ENCODE results near the gene ARMC12. TPM values are rescaled to one million over a fixed set of nuclear protein-coding genes. Genes with fewer than 3 reads are reported as not detected.

ARMC12 gene
- polyA plus RNA-seq, 2 of the 4 experiments (the other 2 are of a cell fraction) = 0.44 to 0.88 TPM

- no peaks in the 10 kb centered on the region for H3K9me3 ChIP-seq
- H3K4me2 ChIP-seq = no peak overlapping the region
- FAIRE-seq (no peak), DNase-seq (ENCODE audit: low read depth in 1 of 2, low spot score in 1 of 2) (no peak), ATAC-seq (no peak)
- ChIA-PET CTCF (interaction anchor here (2.3 kb wide), 1 partner anchor 25 kb away, joined by 10 read pairs; the partner anchor contains the start of gene ARMC12), POLR2A (no interaction called here)
- 92% methylated on average over 7 of the region's 7 CpGs for WGBS (ENCODE audit: missing lambda C conversion rate)
- H3K27ac ChIP-seq = no peak overlapping the region; a peak in 1 of 6 replicates
- no peak overlapping the region for H3K4me3 ChIP-seq
- H3K4me1 ChIP-seq = no peaks in the 10 kb centered on the region
- TF ChIP-seq CTCF (IDR thresholded peaks at IDR 0.05) = no peak
- TF ChIP-seq CEBPB (IDR thresholded peaks at IDR 0.05) = no peak
- TF ChIP-seq MAFK (IDR thresholded peaks at IDR 0.05; ENCODE audit: partially characterized antibody) = no peak
- TF ChIP-seq ZNF302 (CRISPR knock-in tag; IDR thresholded peaks at IDR 0.05) = no peak
- no peak for TF ChIP-seq HOXB13 (CRISPR knock-in tag; IDR thresholded peaks at IDR 0.05; ENCODE audit: low read depth)
- no peak for TF ChIP-seq RAD21 (conservative IDR thresholded peaks at IDR 0.05 in 1 of 2, IDR thresholded peaks at IDR 0.05 in 1 of 2)
- TF ChIP-seq HDAC2 (IDR thresholded peaks at IDR 0.05) = no peak
- no peak for TF ChIP-seq USF2 (IDR thresholded peaks at IDR 0.05)
- no peak for TF ChIP-seq ESRRA (IDR thresholded peaks at IDR 0.05; ENCODE audit: borderline replicate concordance, low read length)
- TF ChIP-seq EHF (CRISPR knock-in tag; IDR thresholded peaks at IDR 0.05) = no peak
- TF ChIP-seq HMGXB4 (CRISPR knock-in tag; IDR thresholded peaks at IDR 0.05; ENCODE audit: borderline replicate concordance) = no peak
- no peak for TF ChIP-seq EHMT2 (IDR thresholded peaks at IDR 0.05; ENCODE audit: low read depth)
- TF ChIP-seq JUN (IDR thresholded peaks at IDR 0.05) = no peak
Measured at GRCh38 chr6:35711731-35712130, 25.1 kb upstream of the ARMC12 start.

GRCh38 chr6:35713006-35713767 is 23.6 kb upstream of the ARMC12 start:
- DNase-seq (ENCODE audit: low read depth in 1 of 2, low spot score in 1 of 2) (no peak), FAIRE-seq (no peak), ATAC-seq (no peak)
- WGBS (ENCODE audit: missing lambda C conversion rate) = 77% methylated on average over 4 of the region's 7 CpGs
- no peak overlapping the region for H3K4me2 ChIP-seq
- TF ChIP-seq SMC3 (IDR thresholded peaks at IDR 0.05) (no peak), MAZ (IDR thresholded peaks at IDR 0.05; ENCODE audit: borderline replicate concordance, low read depth, low read length) (no peak), NFE2L2 (conservative IDR thresholded peaks at IDR 0.05; ENCODE audit: low read length) (no peak), MAX (IDR thresholded peaks at IDR 0.05) (no peak), HOXB5 (CRISPR knock-in tag; IDR thresholded peaks at IDR 0.05) (no peak), ZSCAN20 (CRISPR knock-in tag; IDR thresholded peaks at IDR 0.05) (no peak), CBX2 (IDR thresholded peaks at IDR 0.05; ENCODE audit: borderline replicate concordance, low read depth) (no peak), RNF2 (IDR thresholded peaks at IDR 0.05; ENCODE audit: borderline replicate concordance, low read depth) (no peak), CTCF (IDR thresholded peaks at IDR 0.05) (no peak), TFCP2L1 (CRISPR knock-in tag; IDR thresholded peaks at IDR 0.05) (no peak), PHF8 (IDR thresholded peaks at IDR 0.05; ENCODE audit: borderline replicate concordance, low read depth) (no peak), CEBPB (IDR thresholded peaks at IDR 0.05) (no peak), HEYL (CRISPR knock-in tag; IDR thresholded peaks at IDR 0.05) (no peak), ZC3H11A (IDR thresholded peaks at IDR 0.05) (no peak), NPAS2 (CRISPR knock-in tag; IDR thresholded peaks at IDR 0.05; ENCODE audit: borderline replicate concordance) (no peak), RFX5 (IDR thresholded peaks at IDR 0.05) (no peak), ZFP36 (IDR thresholded peaks at IDR 0.05; ENCODE audit: borderline replicate concordance, partially characterized antibody) (no peak), EHMT2 (IDR thresholded peaks at IDR 0.05; ENCODE audit: low read depth) (no peak), CHD4 (IDR thresholded peaks at IDR 0.05; ENCODE audit: borderline replicate concordance) (no peak)
- POLR2A ChIA-PET = no interaction called here
- H3K4me3 ChIP-seq = no peak overlapping the region
- CTCF ChIA-PET = interaction anchor here (2.3 kb wide), 1 partner anchor 24 kb away, joined by 10 read pairs; the partner anchor contains the start of gene ARMC12
- no peak overlapping the region; a peak in 1 of 6 replicates for H3K27ac ChIP-seq
- no peaks in the 10 kb centered on the region for H3K9me3 ChIP-seq
- H3K4me1 ChIP-seq = no peaks in the 10 kb centered on the region

Measured in A549 (cell line).